ENCODE measurements around the gene LRRC7. TPM values are rescaled to one million over a fixed set of nuclear protein-coding genes. Genes with fewer than 3 reads are reported as not detected.

Gene LRRC7
- total RNA-seq, 1 experiment from 2014 or later = 0.14 TPM

- DNase-seq = no peak
- no peak overlapping the region for H3K4me3 Mint-ChIP-seq (ENCODE audit: low read depth, unreplicated experiment)
- no TSS peak for BruUV-seq (replicated peaks)
- no peak for TF ChIP-seq CTCF (IDR thresholded peaks at IDR 0.05; ENCODE audit: unreplicated experiment)
- intact Hi-C loops (cut with micrococcal nuclease; ENCODE audit: unreplicated experiment) = no loop called here
- H3K9me3 Mint-ChIP-seq (ENCODE audit: low read depth, unreplicated experiment) = peaks cover 3% of the 10 kb centered on the region
- no peaks in the 10 kb centered on the region for H3K27me3 Mint-ChIP-seq (ENCODE audit: unreplicated experiment)
- H3K27ac Mint-ChIP-seq (ENCODE audit: unreplicated experiment) = no peak overlapping the region
- no peaks in the 10 kb centered on the region for H3K36me3 Mint-ChIP-seq (ENCODE audit: insufficient read depth, unreplicated experiment)
- no peaks in the 10 kb centered on the region for H3K4me1 Mint-ChIP-seq (ENCODE audit: low read depth, unreplicated experiment)
- CTCF ChIA-PET = no interaction called here
Observed at GRCh38 chr1:69833536-69833935, 265.8 kb downstream of the LRRC7 start.

- peaks cover 3% of the 10 kb centered on the region for H3K9me3 Mint-ChIP-seq (ENCODE audit: low read depth, unreplicated experiment)
- no peak for DNase-seq
- H3K4me3 Mint-ChIP-seq (ENCODE audit: low read depth, unreplicated experiment) = no peak overlapping the region
- H3K4me1 Mint-ChIP-seq (ENCODE audit: low read depth, unreplicated experiment) = no peaks in the 10 kb centered on the region
- CTCF ChIA-PET = no interaction called here
- no peaks in the 10 kb centered on the region for H3K27me3 Mint-ChIP-seq (ENCODE audit: unreplicated experiment)
- no peaks in the 10 kb centered on the region for H3K36me3 Mint-ChIP-seq (ENCODE audit: insufficient read depth, unreplicated experiment)
- no peak for TF ChIP-seq CTCF (IDR thresholded peaks at IDR 0.05; ENCODE audit: unreplicated experiment)
- intact Hi-C loops (cut with micrococcal nuclease; ENCODE audit: unreplicated experiment) = no loop called here
- no TSS peak for BruUV-seq (replicated peaks)
- H3K27ac Mint-ChIP-seq (ENCODE audit: unreplicated experiment) = no peak overlapping the region
Observed at GRCh38 chr1:69834336-69834735, 266.6 kb downstream of the LRRC7 start.

GRCh38 chr1:69835955-69836354, 268.2 kb downstream of the LRRC7 start:
- Mint-ChIP-seq H3K4me3 (ENCODE audit: low read depth, unreplicated experiment) (no peak overlapping the region), H3K4me1 (ENCODE audit: low read depth, unreplicated experiment) (no peaks in the 10 kb centered on the region), H3K27me3 (ENCODE audit: unreplicated experiment) (no peaks in the 10 kb centered on the region), H3K9me3 (ENCODE audit: low read depth, unreplicated experiment) (peaks cover 3% of the 10 kb centered on the region), H3K27ac (ENCODE audit: unreplicated experiment) (no peak overlapping the region), H3K36me3 (ENCODE audit: insufficient read depth, unreplicated experiment) (no peaks in the 10 kb centered on the region)
- no peak for DNase-seq
- no TSS peak for BruUV-seq (replicated peaks)
- no peak for TF ChIP-seq CTCF (IDR thresholded peaks at IDR 0.05; ENCODE audit: unreplicated experiment)
- intact Hi-C loops (cut with micrococcal nuclease; ENCODE audit: unreplicated experiment) = no loop called here
- CTCF ChIA-PET = no interaction called here

- Mint-ChIP-seq H3K36me3 (ENCODE audit: insufficient read depth, unreplicated experiment) (no peaks in the 10 kb centered on the region), H3K27ac (ENCODE audit: unreplicated experiment) (no peak overlapping the region), H3K4me3 (ENCODE audit: low read depth, unreplicated experiment) (no peak overlapping the region), H3K9me3 (ENCODE audit: low read depth, unreplicated experiment) (peaks cover under 1% of the 10 kb centered on the region), H3K27me3 (ENCODE audit: unreplicated experiment) (no peaks in the 10 kb centered on the region), H3K4me1 (ENCODE audit: low read depth, unreplicated experiment) (no peaks in the 10 kb centered on the region)
- TF ChIP-seq CTCF (IDR thresholded peaks at IDR 0.05; ENCODE audit: unreplicated experiment) = no peak
- CTCF ChIA-PET = no interaction called here
- intact Hi-C loops (cut with micrococcal nuclease; ENCODE audit: unreplicated experiment) = no loop called here
- no peak for DNase-seq
- BruUV-seq (replicated peaks) = no TSS peak
Observed at GRCh38 chr1:69836971-69837636, 269.4 kb downstream of the LRRC7 start.
